HAP-1 (cell line): ENCODE measurements around the gene CD164L2.
"Not testable (repeated sequence)": the region's sequence is repeated elsewhere in the genome, so short reads cannot be mapped to it uniquely, and the experiment has no call there.

Source experiments
- DNase-seq, 2 experiments: peaks; one replicate each; pipeline ENCODE4 v3.0.0-alpha.2; 2016 to 2020; ENCODE audit warnings: low spot score in 2 of 2
- H3K27me3 ChIP-seq: fragments of 250-450 bp; sonication (Bioruptor Pico); 2 replicates; pipeline ENCODE4 v1.5.1; 2020; ENCODE audit warnings: low read depth, mild to moderate bottlenecking, moderate library complexity
- H3K36me3 ChIP-seq: fragments of 250-450 bp; sonication (Bioruptor Pico); replicated peaks from 2 replicates; pipeline ENCODE4 v1.5.1; 2020; ENCODE audit warnings: mild to moderate bottlenecking
- H3K4me1 ChIP-seq: fragments of 250-450 bp; sonication (Bioruptor Pico); 2 replicates; pipeline ENCODE4 v1.5.1; 2020; ENCODE audit warnings: mild to moderate bottlenecking
- H3K4me3 ChIP-seq: fragments of 250-450 bp; sonication (Bioruptor Pico); 2 replicates; pipeline ENCODE4 v1.5.1; 2020; ENCODE audit warnings: mild to moderate bottlenecking, moderate library complexity
- H3K9me3 ChIP-seq: fragments of 250-450 bp; sonication (Bioruptor Pico); 2 replicates; pipeline ENCODE4 v1.5.1; 2020; ENCODE audit warnings: mild to moderate bottlenecking, moderate library complexity
- in situ Hi-C: fragments of 300-500 bp; cut with MboI; formaldehyde crosslinking; loops from 3 replicates; pipeline ENCODE4 v1.14.3; 2020; ENCODE audit warnings: low sequenced_read_pairs, inconsistent platforms, mixed read lengths

The CD164L2 gene

GRCh38 chr1:27413004-27413403 is 29.9 kb upstream of the CD164L2 start:
- no peaks in the 10 kb centered on the region for H3K4me1 ChIP-seq
- no peak overlapping the region for H3K4me3 ChIP-seq
- in situ Hi-C loops = no loop called here
- no peaks in the 10 kb centered on the region for H3K27me3 ChIP-seq
- no peak for DNase-seq
- H3K36me3 ChIP-seq = peaks cover 83% of the 10 kb centered on the region
- no peaks in the 10 kb centered on the region for H3K9me3 ChIP-seq

GRCh38 chr1:27412502-27412901 is 29.4 kb upstream of the CD164L2 start:
- Histone ChIP-seq H3K4me1 (no peaks in the 10 kb centered on the region), H3K9me3 (no peaks in the 10 kb centered on the region), H3K36me3 (peaks cover 79% of the 10 kb centered on the region), H3K27me3 (no peaks in the 10 kb centered on the region), H3K4me3 (no peak overlapping the region)
- in situ Hi-C loops = no loop called here
- no peak for DNase-seq

DNA sequence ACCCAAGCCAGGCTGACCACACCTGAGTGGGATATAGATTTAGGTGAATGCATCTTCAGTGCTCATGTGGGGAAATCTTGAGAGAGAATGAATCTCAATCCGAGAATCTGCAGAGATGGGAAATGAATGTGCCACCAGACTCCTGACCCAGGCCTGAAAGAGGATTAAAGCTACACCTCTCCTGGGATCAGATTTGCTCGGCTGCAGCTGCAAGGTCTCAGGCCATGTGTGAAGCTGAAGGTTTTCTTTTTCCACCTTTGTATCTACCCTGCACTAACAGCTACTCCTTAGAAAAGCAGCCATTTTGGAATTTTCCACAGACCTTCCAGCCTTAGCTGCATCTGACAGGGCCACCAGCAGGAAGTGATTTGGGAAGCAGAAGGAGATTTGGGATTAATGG is 27.6 kb upstream of the CD164L2 start:
- no peaks in the 10 kb centered on the region for H3K9me3 ChIP-seq
- in situ Hi-C loops = no loop called here
- DNase-seq = no peak
- H3K4me3 ChIP-seq = no peak overlapping the region
- H3K27me3 ChIP-seq = no peaks in the 10 kb centered on the region
- H3K36me3 ChIP-seq = peaks cover 67% of the 10 kb centered on the region
- H3K4me1 ChIP-seq = no peaks in the 10 kb centered on the region

- in situ Hi-C loops = no loop called here
- no peak for DNase-seq
- H3K4me1 ChIP-seq = no peaks in the 10 kb centered on the region
- H3K27me3 ChIP-seq = no peaks in the 10 kb centered on the region
- H3K4me3 ChIP-seq = no peak overlapping the region
- no peaks in the 10 kb centered on the region for H3K9me3 ChIP-seq
- peaks cover 58% of the 10 kb centered on the region for H3K36me3 ChIP-seq
Measured at GRCh38 chr1:27409669-27410068, 26.5 kb upstream of the CD164L2 start.

GRCh38 chr1:27408151-27408550 is 25.0 kb upstream of the CD164L2 start:
- no peaks in the 10 kb centered on the region for H3K9me3 ChIP-seq
- no peaks in the 10 kb centered on the region for H3K4me1 ChIP-seq
- in situ Hi-C loops = no loop called here
- H3K36me3 ChIP-seq = peaks cover 43% of the 10 kb centered on the region
- H3K4me3 ChIP-seq = no peak overlapping the region
- H3K27me3 ChIP-seq = no peaks in the 10 kb centered on the region
- no peak for DNase-seq

DNA sequence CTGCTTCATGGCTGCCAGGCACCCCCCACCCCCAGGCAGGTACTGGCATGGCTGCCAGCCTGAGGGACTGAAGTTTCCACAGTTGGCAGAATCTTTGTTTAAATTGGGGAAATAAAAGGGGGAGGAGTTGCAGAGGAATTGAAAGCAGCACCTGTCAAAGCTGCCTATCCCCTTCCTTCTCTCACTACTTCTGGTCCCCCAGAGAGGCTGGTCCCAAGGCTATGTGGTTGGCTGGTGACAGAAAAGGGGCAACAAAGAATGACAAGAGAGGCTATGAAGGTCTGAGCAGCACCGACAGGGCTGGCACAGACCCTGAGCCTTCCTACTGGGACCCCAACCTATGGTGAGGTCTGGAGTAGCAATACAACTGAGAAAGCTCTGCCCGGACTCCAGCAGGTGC is 23.7 kb upstream of the CD164L2 start:
- H3K4me3 ChIP-seq, in situ Hi-C loops, H3K9me3 ChIP-seq, H3K4me1 ChIP-seq, H3K27me3 ChIP-seq, DNase-seq: not testable (repeated sequence)
- peaks cover 29% of the 10 kb centered on the region for H3K36me3 ChIP-seq

- Histone ChIP-seq H3K4me1 (no peaks in the 10 kb centered on the region), H3K27me3 (no peaks in the 10 kb centered on the region), H3K4me3 (no peak overlapping the region), H3K9me3 (no peaks in the 10 kb centered on the region), H3K36me3 (peaks cover 25% of the 10 kb centered on the region)
- no peak for DNase-seq
- in situ Hi-C loops = no loop called here
Measured at GRCh38 chr1:27406362-27406680, 23.2 kb upstream of the CD164L2 start.

- DNase-seq, H3K27me3 ChIP-seq, H3K4me1 ChIP-seq, H3K4me3 ChIP-seq, in situ Hi-C loops, H3K9me3 ChIP-seq: not testable (repeated sequence)
- H3K36me3 ChIP-seq = peaks cover 19% of the 10 kb centered on the region
Measured at GRCh38 chr1:27405598-27406361, 22.6 kb upstream of the CD164L2 start.

DNA sequence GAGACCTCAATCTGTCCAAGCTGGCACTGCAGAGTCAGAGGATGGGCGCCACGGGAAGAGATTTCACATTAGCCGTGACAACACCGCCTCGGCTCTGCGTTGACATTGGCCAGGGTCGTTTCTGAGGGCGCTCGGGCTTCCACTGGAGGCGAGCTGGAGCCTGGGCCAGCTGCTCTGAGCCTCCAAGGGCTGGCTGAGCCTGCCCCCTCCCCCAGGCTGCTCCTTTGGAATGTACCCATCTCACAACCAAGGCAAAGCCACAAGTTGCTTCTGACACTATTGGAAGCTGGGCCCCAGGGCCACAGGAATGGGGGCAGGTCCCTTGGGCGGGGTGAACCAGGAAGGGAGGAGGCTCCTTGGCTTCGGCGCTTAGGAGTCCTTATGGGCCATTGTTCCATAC is 21.9 kb upstream of the CD164L2 start:
- in situ Hi-C loops = no loop called here
- Histone ChIP-seq H3K36me3 (peaks cover 12% of the 10 kb centered on the region), H3K4me3 (no peak overlapping the region), H3K9me3 (no peaks in the 10 kb centered on the region), H3K27me3 (no peaks in the 10 kb centered on the region), H3K4me1 (no peaks in the 10 kb centered on the region)
- no peak for DNase-seq

DNA sequence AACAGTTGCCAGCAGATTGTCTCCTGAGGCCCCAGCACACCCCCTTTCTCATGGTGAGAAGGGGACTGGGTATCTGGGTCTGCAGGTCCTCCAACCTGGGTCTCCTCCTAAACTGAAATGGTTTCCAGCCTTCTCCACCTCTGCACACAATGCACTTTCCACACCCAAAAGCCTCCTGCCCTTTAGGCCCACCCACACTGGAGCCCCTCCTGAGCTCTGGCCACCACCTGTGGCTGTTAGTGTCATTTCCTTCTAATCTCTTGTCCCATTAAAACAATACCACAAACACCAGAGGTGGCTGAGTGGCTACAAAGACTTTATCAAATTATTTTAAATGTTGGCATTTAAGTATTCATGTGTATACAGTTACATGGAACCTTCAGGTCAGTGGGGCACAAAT is 20.8 kb upstream of the CD164L2 start:
- H3K4me1 ChIP-seq = no peaks in the 10 kb centered on the region

DNA sequence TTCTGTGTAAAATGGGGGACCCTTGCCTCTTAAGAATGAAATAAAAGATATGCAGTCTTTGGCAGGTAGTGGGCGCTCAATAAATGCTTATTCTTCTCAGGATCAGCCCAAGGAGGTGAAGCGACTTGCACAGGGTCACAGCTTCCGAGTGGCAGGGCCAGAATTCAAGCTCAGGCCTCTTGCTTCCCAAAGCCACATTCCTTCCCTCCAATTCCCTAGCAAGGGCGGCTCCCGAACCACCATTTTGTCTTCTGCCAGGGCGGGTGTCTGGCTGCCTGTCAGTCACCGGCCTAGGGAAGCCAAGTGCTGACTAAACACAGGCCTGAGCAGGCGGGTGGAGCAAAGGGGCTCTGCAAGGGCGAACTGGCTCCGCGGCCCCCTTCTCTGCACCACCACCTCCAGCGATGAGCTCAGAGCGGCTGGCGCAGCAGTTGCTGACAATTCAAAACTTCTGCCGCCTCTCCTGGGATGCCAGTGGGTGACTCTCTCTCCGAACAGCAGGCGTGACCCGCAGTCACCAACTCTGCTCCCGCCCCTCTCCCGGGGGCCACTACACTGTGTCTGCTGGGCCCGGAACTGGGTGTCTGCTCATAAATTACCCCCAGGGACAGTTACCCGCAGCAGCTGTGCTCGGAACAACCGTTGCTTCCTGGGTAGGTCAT is 20.1 kb upstream of the CD164L2 start:
- Histone ChIP-seq H3K36me3 (peaks cover 5% of the 10 kb centered on the region), H3K27me3 (no peaks in the 10 kb centered on the region), H3K4me1 (no peaks in the 10 kb centered on the region), H3K4me3 (no peak overlapping the region), H3K9me3 (no peaks in the 10 kb centered on the region)
- in situ Hi-C loops = no loop called here
- DNase-seq = no peak

More for the DNA sequence above, 20.8 kb upstream of the CD164L2 start:
- DNase-seq = no peak
- Histone ChIP-seq H3K36me3 (peaks cover 12% of the 10 kb centered on the region), H3K4me3 (no peak overlapping the region), H3K9me3 (no peaks in the 10 kb centered on the region), H3K27me3 (no peaks in the 10 kb centered on the region)
- in situ Hi-C loops = no loop called here

- DNase-seq = peak in 1 of 2 experiments; percentile 42
- no peaks in the 10 kb centered on the region for H3K4me1 ChIP-seq
Measured at GRCh38 chr1:27402349-27402754, 19.2 kb upstream of the CD164L2 start.

GRCh38 chr1:27400963-27401341 is 17.8 kb upstream of the CD164L2 start:
- no peaks in the 10 kb centered on the region for H3K4me1 ChIP-seq
- in situ Hi-C loops = no loop called here
- H3K27me3 ChIP-seq = no peaks in the 10 kb centered on the region
- H3K36me3 ChIP-seq = no peaks in the 10 kb centered on the region
- H3K4me3 ChIP-seq = no peak overlapping the region
- DNase-seq = no peak
- no peaks in the 10 kb centered on the region for H3K9me3 ChIP-seq

More at GRCh38 chr1:27402349-27402754, 19.2 kb upstream of the CD164L2 start:
- peaks cover 2% of the 10 kb centered on the region for H3K36me3 ChIP-seq
- H3K4me3 ChIP-seq = no peak overlapping the region
- in situ Hi-C loops = no loop called here
- no peaks in the 10 kb centered on the region for H3K9me3 ChIP-seq
- no peaks in the 10 kb centered on the region for H3K27me3 ChIP-seq

DNA sequence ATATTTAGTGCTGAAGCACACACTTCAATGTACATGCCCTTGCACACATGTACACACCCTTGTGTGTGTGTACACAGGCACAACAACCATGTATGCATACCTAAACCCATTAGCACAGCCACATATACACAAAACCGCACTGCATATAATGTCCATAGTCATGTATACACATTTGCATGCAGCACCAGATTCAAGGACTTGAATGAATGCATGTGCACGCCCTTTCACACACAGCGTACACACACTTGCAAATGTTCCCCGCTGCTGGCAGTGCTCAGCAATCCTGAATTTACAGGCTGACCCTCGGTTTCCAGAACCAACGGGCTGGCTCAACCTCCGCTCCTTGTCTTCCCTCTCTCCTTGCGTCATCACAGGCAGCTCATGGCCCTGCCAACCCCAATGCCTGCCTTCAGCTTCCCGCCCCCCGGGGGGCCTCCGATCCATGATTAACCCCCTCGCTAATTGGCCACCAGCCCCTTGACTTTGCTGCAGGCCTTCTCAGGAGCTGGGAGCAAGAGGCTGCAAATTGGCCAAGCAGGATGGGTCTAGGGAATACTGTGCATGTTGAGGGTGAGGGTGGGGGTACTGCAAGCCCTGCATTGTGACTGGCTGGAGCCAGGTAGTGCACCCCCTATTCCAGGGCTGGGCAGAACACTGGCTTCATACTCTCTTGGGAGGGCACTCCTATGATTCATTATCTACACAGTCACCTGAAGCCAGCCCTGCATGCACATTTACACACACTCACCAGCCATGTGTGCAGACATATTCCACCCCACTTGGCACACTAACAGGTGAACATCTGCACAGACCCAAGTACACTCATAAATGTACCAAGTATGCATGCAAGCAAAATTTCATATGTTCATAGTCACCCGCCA is 17.2 kb upstream of the CD164L2 start:
- in situ Hi-C loops = no loop called here

More for the DNA sequence above, 17.2 kb upstream of the CD164L2 start:
- no peaks in the 10 kb centered on the region for H3K4me1 ChIP-seq
- no peaks in the 10 kb centered on the region for H3K36me3 ChIP-seq
- H3K4me3 ChIP-seq = no peak overlapping the region
- DNase-seq = no peak
- no peaks in the 10 kb centered on the region for H3K27me3 ChIP-seq
- no peaks in the 10 kb centered on the region for H3K9me3 ChIP-seq
